T-helper 17 cell (primary cell): ENCODE measurements around the gene CNKSR3. TPM values are rescaled to one million over a fixed set of nuclear protein-coding genes. Genes with fewer than 3 reads are reported as not detected.

ENCODE experiments used
- ATAC-seq: fragments of 150-1000 bp; cut with Tn5 transposase; 2 replicates; pipeline ENCODE4 v1.10.0; 2021; ENCODE audit warnings: mild to moderate bottlenecking, moderate library complexity
- DNase-seq, 3 donors: peaks; one replicate each; pipeline versions ENCODE4 v3.0.0 to v3.0.0-alpha.2; 2020 to 2021
- H3K9me3 ChIP-seq: one replicate; pipeline ENCODE4 v1.7.0; 2013; ENCODE audit warnings: low read length, mild to moderate bottlenecking; ENCODE audit not compliant: control insufficient read depth, poor library complexity, severe bottlenecking
- H3K27ac Mint-ChIP-seq: one replicate; pipeline ENCODE4 v1.8.0; 2022; ENCODE audit warnings: mild to moderate bottlenecking, moderate library complexity, mixed read lengths
- H3K27me3 Mint-ChIP-seq: one replicate; pipeline ENCODE4 v1.8.0; 2022; ENCODE audit warnings: mixed read lengths
- H3K36me3 Mint-ChIP-seq: one replicate; pipeline ENCODE4 v1.8.0; 2022; ENCODE audit warnings: low read depth, mixed read lengths
- H3K4me1 Mint-ChIP-seq: one replicate; pipeline ENCODE4 v1.8.0; 2022; ENCODE audit warnings: mild to moderate bottlenecking, mixed read lengths
- H3K4me3 Mint-ChIP-seq: one replicate; pipeline ENCODE4 v1.8.0; 2022; ENCODE audit warnings: mild to moderate bottlenecking, moderate library complexity, mixed read lengths
- total RNA-seq, 4 donors: library from RNA in 2 of 4; stranded (reverse) in 2 of 4; gene quantifications; one replicate each; pipeline ENCODE4 v1.2.3 and lab custom pipeline; 2022 to 2026

Gene CNKSR3
- total RNA-seq, 2 donors from 2014 or later = not detected

DNA sequence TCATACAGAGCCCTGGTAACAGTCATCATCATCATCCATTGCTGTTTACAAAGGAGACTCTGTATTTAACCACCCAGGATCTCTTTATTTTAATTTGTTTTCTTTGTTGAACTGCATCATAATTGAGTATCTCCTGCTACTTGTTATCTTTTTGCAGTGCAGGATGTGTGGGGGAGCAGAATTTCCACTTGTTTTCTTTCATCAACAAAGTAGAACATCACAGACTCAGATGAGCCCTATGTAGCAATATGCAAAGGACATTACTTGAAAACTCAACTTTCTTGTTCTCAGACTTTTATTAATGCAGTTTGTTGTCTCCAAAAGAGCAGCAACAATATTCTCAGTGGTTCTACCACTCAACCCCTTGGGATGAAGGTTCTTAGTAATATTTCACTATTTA lies 115.2 kb downstream of the CNKSR3 start:
- Mint-ChIP-seq H3K27ac (no peak overlapping the region), H3K36me3 (peaks cover 2% of the 10 kb centered on the region), H3K4me3 (no peak overlapping the region), H3K4me1 (no peaks in the 10 kb centered on the region), H3K27me3 (peaks cover 14% of the 10 kb centered on the region)
- no peaks in the 10 kb centered on the region for H3K9me3 ChIP-seq
- DNase-seq = no peak
- ATAC-seq = no peak

DNA sequence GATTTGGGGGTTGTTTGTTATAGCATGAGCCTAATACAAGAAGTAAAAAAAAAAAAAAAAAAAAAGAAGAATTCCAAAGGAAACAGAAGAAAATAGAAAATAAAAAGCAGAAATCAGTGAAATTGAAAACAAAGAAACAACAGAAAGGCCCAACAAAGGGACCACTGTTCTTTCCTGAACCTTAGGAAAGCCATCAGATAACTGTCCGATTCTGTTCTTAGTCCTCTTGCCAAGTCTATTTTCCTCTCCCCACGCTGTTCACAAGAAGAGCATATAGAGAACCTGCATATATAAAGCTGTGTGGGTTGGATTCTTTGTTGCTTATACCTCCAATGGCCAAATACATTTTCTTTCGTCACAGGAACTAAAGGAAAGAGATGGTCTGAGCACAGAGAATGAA lies 115.9 kb downstream of the CNKSR3 start:
- no peaks in the 10 kb centered on the region for H3K9me3 ChIP-seq
- H3K4me3 Mint-ChIP-seq = no peak overlapping the region
- ATAC-seq (no peak), DNase-seq (no peak)
- H3K36me3 Mint-ChIP-seq = peaks cover 2% of the 10 kb centered on the region
- H3K27me3 Mint-ChIP-seq = peaks cover 14% of the 10 kb centered on the region
- H3K27ac Mint-ChIP-seq = no peak overlapping the region
- H3K4me1 Mint-ChIP-seq = no peaks in the 10 kb centered on the region

DNA sequence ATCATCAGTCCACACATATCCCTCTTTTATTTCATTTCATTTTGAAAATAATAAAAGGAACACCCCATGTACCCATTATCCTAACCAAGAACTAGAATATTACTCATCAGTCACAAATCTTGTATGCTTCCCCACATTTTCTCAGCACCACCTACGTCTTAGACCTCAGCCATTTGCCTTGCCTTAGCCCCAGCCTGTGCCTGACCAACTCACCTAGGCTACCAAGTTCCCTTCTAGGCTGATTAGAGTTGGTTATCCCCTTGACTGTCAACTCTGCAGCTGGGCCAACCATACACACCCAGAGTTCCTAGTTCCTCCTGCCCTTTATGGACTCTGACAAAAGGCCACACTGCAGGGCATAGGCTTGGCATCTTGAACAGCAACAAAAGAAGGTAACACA lies 120.5 kb downstream of the CNKSR3 start:
- ATAC-seq = no peak
- no peak for DNase-seq
- no peaks in the 10 kb centered on the region for H3K4me1 Mint-ChIP-seq
- no peaks in the 10 kb centered on the region for H3K9me3 ChIP-seq
- peaks cover 2% of the 10 kb centered on the region for H3K36me3 Mint-ChIP-seq
- H3K27me3 Mint-ChIP-seq = peaks cover 32% of the 10 kb centered on the region
- no peak overlapping the region for H3K4me3 Mint-ChIP-seq
- no peak overlapping the region for H3K27ac Mint-ChIP-seq

DNA sequence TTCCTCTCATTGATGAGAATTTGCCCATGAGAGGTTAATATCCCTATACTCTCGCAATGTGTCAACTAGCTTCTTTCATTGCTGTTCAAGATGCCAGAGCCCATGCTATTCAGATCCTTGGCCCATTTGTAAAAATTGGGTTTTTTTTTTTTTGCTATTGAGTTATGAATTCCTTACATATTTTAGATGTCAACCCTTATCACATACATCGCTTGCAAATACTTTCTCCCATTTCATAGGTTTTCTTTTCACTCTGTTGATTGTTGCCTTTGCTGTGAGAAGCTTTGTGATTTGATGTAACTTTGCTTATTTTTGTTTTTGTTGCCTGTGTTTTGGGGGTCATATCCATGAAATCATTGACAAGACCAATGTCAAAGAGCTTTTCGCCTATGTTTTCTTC lies 121.7 kb downstream of the CNKSR3 start:
- H3K27me3 Mint-ChIP-seq = peaks cover 29% of the 10 kb centered on the region
- H3K9me3 ChIP-seq = no peaks in the 10 kb centered on the region
- H3K27ac Mint-ChIP-seq = no peak overlapping the region
- H3K4me1 Mint-ChIP-seq = no peaks in the 10 kb centered on the region
- DNase-seq (no peak), ATAC-seq (no peak)
- H3K36me3 Mint-ChIP-seq = peaks cover 2% of the 10 kb centered on the region
- H3K4me3 Mint-ChIP-seq = no peak overlapping the region

DNA sequence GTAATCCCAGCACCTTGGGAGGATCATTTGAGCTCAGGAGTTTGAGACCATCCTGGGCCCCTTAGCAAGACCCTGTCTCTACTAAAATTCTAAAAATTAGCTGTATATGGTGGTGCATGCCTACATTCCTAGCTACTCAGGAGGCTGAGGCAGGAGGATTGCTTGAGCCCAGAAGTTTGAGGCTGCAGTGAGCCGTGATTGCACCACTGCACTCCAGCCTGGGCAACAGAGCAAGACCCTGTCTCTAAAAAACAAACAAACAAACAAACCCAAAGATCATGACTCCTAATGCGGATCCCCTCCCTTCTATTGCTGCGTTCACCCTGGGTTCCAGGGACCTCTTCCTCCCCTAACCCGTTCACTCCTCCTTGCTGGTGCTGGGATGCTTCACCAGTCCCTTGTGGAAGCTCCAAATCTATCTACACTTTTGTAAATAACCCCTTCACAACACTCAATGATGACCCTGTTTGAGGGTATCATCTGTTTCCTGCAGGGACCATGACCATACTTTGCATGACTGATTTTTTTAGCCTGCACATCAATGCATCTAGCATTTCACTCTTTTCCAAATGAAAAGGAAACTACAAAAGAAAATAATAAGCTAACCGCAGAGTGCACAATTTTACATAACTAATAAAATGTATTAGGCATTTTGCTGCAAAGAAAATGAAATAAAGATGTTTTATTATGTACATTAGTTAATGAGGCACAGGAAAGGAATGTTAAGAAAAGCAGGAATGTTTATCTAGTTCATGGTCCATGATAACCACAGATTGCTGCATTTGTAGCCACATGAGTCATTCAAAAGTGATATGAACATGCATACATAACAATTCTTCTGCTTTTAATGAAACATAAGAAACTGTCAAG lies 123.4 kb downstream of the CNKSR3 start:
- ATAC-seq = no peak
- no peak for DNase-seq
- H3K4me1 Mint-ChIP-seq = no peaks in the 10 kb centered on the region
- no peaks in the 10 kb centered on the region for H3K9me3 ChIP-seq
- H3K36me3 Mint-ChIP-seq = peaks cover 2% of the 10 kb centered on the region
- no peak overlapping the region for H3K27ac Mint-ChIP-seq
- peaks cover 29% of the 10 kb centered on the region for H3K27me3 Mint-ChIP-seq
- H3K4me3 Mint-ChIP-seq = no peak overlapping the region

DNA sequence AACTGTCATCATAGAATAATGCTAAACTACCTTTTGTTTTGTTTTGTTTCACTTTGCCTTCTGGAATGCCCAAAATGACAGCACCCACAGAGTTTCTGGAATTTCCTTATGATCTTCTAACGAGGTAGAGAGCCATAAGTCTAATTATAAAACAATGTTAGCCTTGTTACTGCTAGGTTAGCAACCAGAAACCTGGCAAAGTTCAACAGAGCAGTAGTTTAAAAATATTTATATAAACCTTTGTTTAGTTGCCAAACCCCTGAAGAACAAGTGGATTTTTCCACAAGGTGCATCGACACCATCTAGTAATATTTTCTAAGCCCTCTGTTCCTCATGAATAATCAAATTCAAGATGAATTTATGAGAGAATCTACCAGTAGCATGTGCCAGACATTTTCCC lies 126.3 kb downstream of the CNKSR3 start:
- no peaks in the 10 kb centered on the region for H3K9me3 ChIP-seq
- no peak for DNase-seq
- Mint-ChIP-seq H3K27me3 (peaks cover 20% of the 10 kb centered on the region), H3K36me3 (no peaks in the 10 kb centered on the region), H3K4me1 (no peaks in the 10 kb centered on the region), H3K4me3 (no peak overlapping the region), H3K27ac (no peak overlapping the region)
- ATAC-seq = no peak

DNA sequence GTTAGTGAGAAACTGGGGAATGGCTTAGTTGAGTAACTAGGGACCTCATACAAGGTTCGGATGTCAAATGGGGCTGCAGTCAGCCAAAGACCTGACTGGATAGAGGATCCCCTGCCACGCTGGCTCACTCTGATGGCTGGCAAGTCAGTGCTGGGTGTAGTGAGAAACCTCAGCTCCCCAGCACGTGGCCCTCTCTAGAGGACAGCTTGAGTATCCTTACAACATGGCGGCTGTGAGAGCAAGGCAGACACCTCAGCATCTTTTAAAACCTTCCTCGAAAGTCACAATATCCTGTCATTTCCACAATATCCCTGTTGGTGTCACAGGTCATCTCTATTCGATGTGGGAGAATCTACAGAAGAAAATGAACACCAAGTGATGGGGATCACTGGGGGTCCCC lies 127.2 kb downstream of the CNKSR3 start:
- no peak overlapping the region for H3K27ac Mint-ChIP-seq
- ATAC-seq (no peak), DNase-seq (no peak)
- no peaks in the 10 kb centered on the region for H3K36me3 Mint-ChIP-seq
- no peaks in the 10 kb centered on the region for H3K4me1 Mint-ChIP-seq
- H3K27me3 Mint-ChIP-seq = peaks cover 23% of the 10 kb centered on the region
- H3K4me3 Mint-ChIP-seq = no peak overlapping the region
- no peaks in the 10 kb centered on the region for H3K9me3 ChIP-seq

DNA sequence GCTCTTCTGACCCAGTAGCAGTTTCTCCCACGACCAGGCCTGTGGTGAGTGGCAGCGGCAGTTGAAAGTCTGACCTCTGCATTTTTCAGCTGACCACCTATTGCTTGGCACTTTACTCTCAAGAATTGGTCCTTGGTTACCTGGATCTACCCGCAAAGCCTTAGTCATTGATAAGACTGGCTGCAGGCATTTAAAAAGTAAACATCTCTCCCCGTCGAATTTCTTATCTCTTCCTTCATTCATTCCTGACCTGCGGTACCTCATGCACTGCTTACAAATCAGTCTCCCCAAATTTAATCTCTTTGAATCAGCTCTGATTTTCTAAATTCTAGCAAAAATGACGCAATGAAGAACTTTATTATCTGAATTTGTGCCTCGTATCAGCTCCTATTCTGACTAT lies 127.7 kb downstream of the CNKSR3 start:
- DNase-seq (no peak), ATAC-seq (no peak)
- H3K36me3 Mint-ChIP-seq = no peaks in the 10 kb centered on the region
- H3K4me3 Mint-ChIP-seq = no peak overlapping the region
- no peaks in the 10 kb centered on the region for H3K9me3 ChIP-seq
- no peaks in the 10 kb centered on the region for H3K4me1 Mint-ChIP-seq
- no peak overlapping the region for H3K27ac Mint-ChIP-seq
- peaks cover 23% of the 10 kb centered on the region for H3K27me3 Mint-ChIP-seq

DNA sequence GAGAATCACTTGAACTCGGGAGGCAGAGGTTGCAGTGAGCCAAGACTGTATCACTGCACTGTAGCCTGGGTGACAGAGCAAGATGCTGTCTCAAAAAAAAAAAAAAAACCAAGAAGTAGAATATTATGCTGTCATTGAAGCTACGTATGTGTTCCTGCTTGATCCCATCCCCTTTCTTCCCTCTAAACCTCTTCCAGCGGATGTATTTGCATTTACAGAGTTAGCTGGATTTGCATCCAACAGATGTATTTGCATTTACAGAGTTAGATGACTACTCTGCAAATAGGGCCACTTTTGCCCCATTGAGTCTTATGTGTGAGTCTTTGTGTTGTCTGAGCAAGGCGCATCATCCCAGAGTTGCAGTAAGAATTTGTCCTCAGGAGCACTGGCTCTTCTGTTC lies 128.9 kb downstream of the CNKSR3 start:
- Mint-ChIP-seq H3K27me3 (peaks cover 25% of the 10 kb centered on the region), H3K4me1 (no peaks in the 10 kb centered on the region), H3K27ac (no peak overlapping the region), H3K36me3 (no peaks in the 10 kb centered on the region), H3K4me3 (no peak overlapping the region)
- ATAC-seq (no peak), DNase-seq (no peak)
- H3K9me3 ChIP-seq = no peaks in the 10 kb centered on the region

DNA sequence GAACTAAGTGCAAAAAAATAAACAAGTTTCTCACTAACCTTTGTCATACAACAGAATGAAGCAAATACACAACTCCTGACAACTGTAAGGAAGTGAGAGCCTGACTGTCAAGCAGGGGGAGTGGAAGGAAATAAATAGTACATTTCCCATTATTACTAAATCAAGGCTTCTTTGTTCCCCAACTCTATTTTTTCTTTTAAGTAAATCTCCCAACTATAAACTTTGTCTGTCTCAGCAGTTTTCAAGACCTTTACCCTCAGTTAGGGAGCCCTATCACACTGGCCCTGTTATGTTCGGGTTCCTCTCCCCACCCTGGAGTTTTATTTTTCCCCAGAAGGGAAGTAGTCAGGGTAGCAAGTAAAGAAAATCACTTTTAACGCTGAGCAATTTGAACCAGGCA lies 129.7 kb downstream of the CNKSR3 start:
- H3K36me3 Mint-ChIP-seq = no peaks in the 10 kb centered on the region
- no peaks in the 10 kb centered on the region for H3K4me1 Mint-ChIP-seq
- peaks cover 20% of the 10 kb centered on the region for H3K27me3 Mint-ChIP-seq
- H3K4me3 Mint-ChIP-seq = no peak overlapping the region
- ATAC-seq (no peak), DNase-seq (no peak)
- no peak overlapping the region for H3K27ac Mint-ChIP-seq
- no peaks in the 10 kb centered on the region for H3K9me3 ChIP-seq

DNA sequence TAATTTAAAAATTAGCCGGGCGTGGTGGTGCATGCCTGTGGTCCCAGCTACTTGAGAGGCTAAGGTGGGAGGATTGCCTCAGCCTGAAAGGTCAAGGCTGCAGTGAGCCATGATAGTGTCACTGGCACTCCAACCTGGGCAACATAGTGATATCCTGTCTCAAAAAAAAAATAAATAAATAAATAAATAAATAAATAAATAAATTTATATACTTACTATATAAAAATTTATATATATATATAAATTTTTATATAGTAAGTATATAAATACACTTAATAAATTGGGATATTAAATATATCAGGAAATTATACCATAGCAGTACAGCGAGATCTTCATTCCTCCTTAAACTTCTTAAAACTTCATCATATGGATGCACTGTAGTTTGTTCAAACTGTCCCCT lies 130.9 kb downstream of the CNKSR3 start:
- no peaks in the 10 kb centered on the region for H3K9me3 ChIP-seq
- ATAC-seq (no peak), DNase-seq (no peak)
- peaks cover 12% of the 10 kb centered on the region for H3K27me3 Mint-ChIP-seq
- no peaks in the 10 kb centered on the region for H3K4me1 Mint-ChIP-seq
- H3K4me3 Mint-ChIP-seq = no peak overlapping the region
- no peaks in the 10 kb centered on the region for H3K36me3 Mint-ChIP-seq
- no peak overlapping the region for H3K27ac Mint-ChIP-seq

DNA sequence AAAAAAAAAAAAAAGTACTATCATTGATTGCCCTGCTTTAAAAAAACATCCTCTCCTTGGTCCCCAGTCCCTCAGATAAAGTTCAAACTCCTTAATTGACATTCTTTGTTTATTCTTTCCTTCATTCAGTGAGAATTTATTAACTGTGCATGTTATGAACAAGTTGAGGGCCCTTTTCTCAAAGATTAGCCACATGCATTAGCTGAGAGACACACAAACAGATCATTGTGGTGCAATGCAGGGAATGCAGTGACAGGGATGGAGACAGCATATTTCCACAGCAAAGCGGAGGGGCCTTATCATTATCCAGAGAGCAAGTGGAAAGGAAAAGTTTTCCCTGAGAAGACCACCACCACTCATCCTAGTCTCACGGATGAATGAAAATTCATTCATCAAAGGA lies 132.0 kb downstream of the CNKSR3 start:
- Mint-ChIP-seq H3K4me1 (no peaks in the 10 kb centered on the region), H3K27me3 (peaks cover 12% of the 10 kb centered on the region), H3K36me3 (no peaks in the 10 kb centered on the region), H3K4me3 (no peak overlapping the region), H3K27ac (no peak overlapping the region)
- no peak for ATAC-seq
- no peak for DNase-seq
- no peaks in the 10 kb centered on the region for H3K9me3 ChIP-seq

DNA sequence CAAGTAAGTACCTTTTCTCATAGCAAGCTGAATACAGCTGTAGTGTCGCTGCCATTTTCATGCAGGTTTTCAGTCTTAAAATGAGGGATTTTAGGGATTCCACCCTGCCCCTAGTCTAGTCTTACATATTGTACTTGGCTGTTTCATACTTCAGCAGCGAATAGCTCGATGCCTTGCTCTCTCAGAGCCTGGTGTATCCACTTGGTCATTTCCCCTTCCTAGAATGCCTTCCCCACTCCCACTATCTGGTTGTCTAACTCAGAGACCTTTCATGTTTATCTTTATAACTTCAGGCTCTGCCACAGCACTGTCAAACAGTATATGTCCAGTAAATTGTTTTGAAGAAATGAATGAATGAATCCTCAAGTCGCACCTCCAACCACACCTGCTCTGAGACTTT lies 132.8 kb downstream of the CNKSR3 start:
- H3K36me3 Mint-ChIP-seq = no peaks in the 10 kb centered on the region
- H3K27ac Mint-ChIP-seq = no peak overlapping the region

DNA sequence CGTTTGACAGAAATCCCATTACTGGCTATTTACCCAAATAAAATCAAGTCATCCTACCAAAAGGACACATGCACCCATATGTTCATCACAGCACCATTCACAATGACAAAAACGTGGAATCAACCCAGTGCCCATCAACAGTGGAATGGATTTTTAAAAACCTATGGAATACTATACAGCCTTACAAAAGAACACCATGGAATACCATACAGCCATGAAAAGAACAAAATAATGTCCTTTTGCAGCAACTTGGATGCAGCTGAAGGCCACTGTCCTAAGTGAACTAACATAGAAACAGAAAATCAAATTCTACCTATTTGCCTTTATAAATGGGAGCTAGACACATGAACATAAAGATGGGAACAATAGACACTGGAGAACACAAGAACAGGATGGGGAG lies 136.5 kb downstream of the CNKSR3 start:
- no peak for ATAC-seq
- peaks cover 3% of the 10 kb centered on the region for H3K4me1 Mint-ChIP-seq
- no peak overlapping the region for H3K27ac Mint-ChIP-seq
- no peaks in the 10 kb centered on the region for H3K36me3 Mint-ChIP-seq
- peaks cover 17% of the 10 kb centered on the region for H3K27me3 Mint-ChIP-seq
- DNase-seq = no peak
- no peaks in the 10 kb centered on the region for H3K9me3 ChIP-seq
- H3K4me3 Mint-ChIP-seq = no peak overlapping the region

More for the DNA sequence above, 132.8 kb downstream of the CNKSR3 start:
- Mint-ChIP-seq H3K27me3 (peaks cover 17% of the 10 kb centered on the region), H3K4me3 (no peak overlapping the region), H3K4me1 (no peaks in the 10 kb centered on the region)
- DNase-seq (no peak), ATAC-seq (no peak)
- no peaks in the 10 kb centered on the region for H3K9me3 ChIP-seq
